SK-N-SH (cell line): ENCODE data around the gene DNAH10. TPM values are rescaled to one million over a fixed set of nuclear protein-coding genes. Genes with fewer than 3 reads are reported as not detected.

Experiments used
- CTCF ChIA-PET: fragments of 300-600, 350-600 bp; formaldehyde crosslinking; extraction: SDS; loops from one replicate; lab custom pipeline; 2021; lab: Yijun Ruan, JAX
- POLR2A ChIA-PET: fragments of 350-600 bp; sonication (Branson Sonifier 250); formaldehyde crosslinking; extraction: SDS; loops from one replicate; lab custom pipeline; 2020; ENCODE audit warnings: antibody characterized with exemption, inconsistent platforms; lab: Yijun Ruan, JAX
- DNase-seq: peaks from one replicate; pipeline ENCODE4 v3.0.0; 2012
- H2AFZ ChIP-seq: fragments of 200-600 bp; sonication (generic); 2 replicates; pipeline ENCODE4 v1.8.1; 2016; ENCODE audit warnings: antibody characterized with exemption, mild to moderate bottlenecking, low read depth
- H3F3A ChIP-seq: fragments of 200-600 bp; sonication (generic); replicated peaks from 2 replicates; pipeline ENCODE3; 2016; ENCODE audit warnings: antibody characterized with exemption, mild to moderate bottlenecking; ENCODE audit not compliant: insufficient read depth
- H3K27ac ChIP-seq, 2 experiments: fragments of 200-500 bp in 1 of 2; fragments of 200-600 bp in 1 of 2; sonication (Bioruptor generic) in 1 of 2; sonication (generic), shearing (Covaris generic) in 1 of 2; 2 replicates each; pipeline versions ENCODE4 v1.5.1 to v1.6.1; 2014 to 2016; ENCODE audit warnings: low read depth in 2 of 2, inconsistent platforms in 1 of 2, low read length in 1 of 2, mild to moderate bottlenecking in 1 of 2, mixed read lengths in 1 of 2
- H3K27me3 ChIP-seq: fragments of 200-600 bp; sonication (generic), shearing (Covaris generic); 2 replicates; pipeline ENCODE4 v1.6.1; 2016; ENCODE audit warnings: mixed run types; ENCODE audit not compliant: insufficient read depth
- H3K36me3 ChIP-seq, 2 experiments: fragments of 200-500 bp in 1 of 2; fragments of 200-600 bp in 1 of 2; sonication (Bioruptor generic) in 1 of 2; sonication (generic) in 1 of 2; replicated peaks in 1 of 2; 2 replicates each; pipeline versions ENCODE3 to v1.5.1; 2014 to 2016; ENCODE audit warnings: low read length in 1 of 2, mild to moderate bottlenecking in 1 of 2; ENCODE audit not compliant: insufficient read depth in 2 of 2, control insufficient read depth in 1 of 2
- H3K4me1 ChIP-seq, 2 experiments: fragments of 200-500 bp in 1 of 2; fragments of 200-600 bp in 1 of 2; sonication (Bioruptor generic) in 1 of 2; sonication (generic), shearing (Covaris generic) in 1 of 2; 2 replicates each; pipeline versions ENCODE4 v1.5.1 to v1.6.1; 2014 to 2016; ENCODE audit warnings: low read depth in 1 of 2, low read length in 1 of 2, mixed run types in 1 of 2; ENCODE audit not compliant: insufficient read depth in 2 of 2, control insufficient read depth in 1 of 2
- H3K4me2 ChIP-seq: fragments of 200-600 bp; sonication (generic), shearing (Covaris generic); 2 replicates; pipeline ENCODE4 v1.6.1; 2017; ENCODE audit warnings: mixed run types
- H3K4me3 ChIP-seq, 2 experiments: fragments of 200-500 bp in 1 of 2; fragments of 200-600 bp in 1 of 2; sonication (Bioruptor generic) in 1 of 2; sonication (generic), shearing (Covaris generic) in 1 of 2; 2 replicates each; pipeline versions ENCODE4 v1.5.1 to v1.8.1; 2014 to 2016; ENCODE audit warnings: low read depth in 2 of 2, inconsistent platforms in 1 of 2, low read length in 1 of 2, mild to moderate bottlenecking in 1 of 2, mixed read lengths in 1 of 2, moderate library complexity in 1 of 2
- H3K79me2 ChIP-seq: fragments of 200-600 bp; sonication (generic); 2 replicates; pipeline ENCODE4 v1.8.1; 2017; ENCODE audit warnings: mild to moderate bottlenecking; ENCODE audit not compliant: insufficient read depth
- H3K9ac ChIP-seq: fragments of 200-600 bp; sonication (generic); 2 replicates; pipeline ENCODE4 v1.6.1; 2017; ENCODE audit warnings: mixed run types
- H3K9me2 ChIP-seq: fragments of 200-600 bp; sonication (generic); 2 replicates; pipeline ENCODE4 v1.6.1; 2017; ENCODE audit warnings: mixed run types
- H3K9me3 ChIP-seq: fragments of 200-600 bp; sonication (generic); 2 replicates; pipeline ENCODE4 v1.6.1; 2017; ENCODE audit warnings: mixed run types, mild to moderate bottlenecking, moderate library complexity
- H4K20me1 ChIP-seq: fragments of 200-600 bp; sonication (generic); 2 replicates; pipeline ENCODE4 v1.6.1; 2017; ENCODE audit warnings: mild to moderate bottlenecking, mixed run types; ENCODE audit not compliant: insufficient read depth
- ELF1 ChIP-seq: IDR thresholded peaks from 2 replicates; pipeline ENCODE4 v1.4.0; 2012
- EP300 ChIP-seq, 2 experiments: IDR thresholded peaks; 2 replicates each; pipeline versions ENCODE4 v1.4.0 to v1.6.1; 2012; ENCODE audit warnings: borderline replicate concordance in 1 of 2, low read depth in 1 of 2, low read length in 1 of 2
- EZH2phosphoT487 ChIP-seq: fragments of 200-600 bp; sonication (generic); IDR thresholded peaks from 2 replicates; pipeline ENCODE4 v1.6.1; 2017; ENCODE audit warnings: low read depth, mixed run types, mild to moderate bottlenecking, antibody characterized with exemption, moderate library complexity, borderline replicate concordance
- FOXJ3 ChIP-seq: sonication (generic); formaldehyde crosslinking; IDR thresholded peaks from 2 replicates; pipeline ENCODE4 v1.5.1; 2020; ENCODE audit warnings: mild to moderate bottlenecking, missing genetic modification reagents
- MXI1 ChIP-seq: IDR thresholded peaks from 2 replicates; pipeline ENCODE4 v1.6.1; 2012; ENCODE audit warnings: mild to moderate bottlenecking, low read depth, low read length, improper control_type of control experiment
- NFIC ChIP-seq: IDR thresholded peaks from 2 replicates; pipeline ENCODE4 v1.4.0; 2012; ENCODE audit warnings: borderline replicate concordance
- NRF1 ChIP-seq: IDR thresholded peaks from 2 replicates; pipeline ENCODE4 v1.6.1; 2012; ENCODE audit warnings: low read depth, mild to moderate bottlenecking, low read length
- RCOR1 ChIP-seq: fragments of 150-350 bp; IDR thresholded peaks from 2 replicates; pipeline ENCODE4 v1.6.1; 2017; ENCODE audit warnings: antibody characterized with exemption, low read length
- RFX5 ChIP-seq: IDR thresholded peaks from 2 replicates; pipeline ENCODE4 v1.6.1; 2012; ENCODE audit warnings: mild to moderate bottlenecking, improper control_type of control experiment, low read length
- RXRA ChIP-seq: IDR thresholded peaks from 2 replicates; pipeline ENCODE4 v1.4.0; 2012; ENCODE audit warnings: low read depth, mild to moderate bottlenecking, borderline replicate concordance
- YY1 ChIP-seq: IDR thresholded peaks from 2 replicates; pipeline ENCODE4 v1.4.0; 2012; ENCODE audit warnings: low read depth, mild to moderate bottlenecking
- WGBS: methylation state at CpG from one replicate; pipeline ENCODE4 v1.1.6; 2017; ENCODE audit warnings: low lambda C conversion rate; 5-methylcytosine and 5-hydroxymethylcytosine counted together
- polyA plus RNA-seq, 3 experiments: library from polyadenylated mRNA; depleted of rRNA; stranded (reverse); fragments of >200 nt; gene quantifications; 2 replicates each; pipeline ENCODE4 v1.2.3, GENCODE V29; 2012
- TF ChIP-seq, protein P1 (sequence below): fragments of 200-600 bp; sonication (generic); IDR thresholded peaks from 2 replicates; pipeline ENCODE4 v1.6.1; 2017; ENCODE audit warnings: antibody characterized with exemption, mild to moderate bottlenecking, moderate library complexity
- TF ChIP-seq, protein P2 (sequence below): IDR thresholded peaks from 2 replicates; pipeline ENCODE4; 2012
- TF ChIP-seq, protein P3 (sequence below): IDR thresholded peaks from 2 replicates; pipeline ENCODE4 v1.4.0; 2012; ENCODE audit warnings: low read depth
- TF ChIP-seq, protein P4 (sequence below): fragments of 150-350 bp; IDR thresholded peaks from 2 replicates; pipeline ENCODE4 v1.6.1; 2017; ENCODE audit warnings: antibody characterized with exemption, low read length, low read depth, borderline replicate concordance

Gene DNAH10
- polyA plus RNA-seq, 1 of the 3 experiments (the other 2 are of a cell fraction) = 0.13 TPM

DNA sequence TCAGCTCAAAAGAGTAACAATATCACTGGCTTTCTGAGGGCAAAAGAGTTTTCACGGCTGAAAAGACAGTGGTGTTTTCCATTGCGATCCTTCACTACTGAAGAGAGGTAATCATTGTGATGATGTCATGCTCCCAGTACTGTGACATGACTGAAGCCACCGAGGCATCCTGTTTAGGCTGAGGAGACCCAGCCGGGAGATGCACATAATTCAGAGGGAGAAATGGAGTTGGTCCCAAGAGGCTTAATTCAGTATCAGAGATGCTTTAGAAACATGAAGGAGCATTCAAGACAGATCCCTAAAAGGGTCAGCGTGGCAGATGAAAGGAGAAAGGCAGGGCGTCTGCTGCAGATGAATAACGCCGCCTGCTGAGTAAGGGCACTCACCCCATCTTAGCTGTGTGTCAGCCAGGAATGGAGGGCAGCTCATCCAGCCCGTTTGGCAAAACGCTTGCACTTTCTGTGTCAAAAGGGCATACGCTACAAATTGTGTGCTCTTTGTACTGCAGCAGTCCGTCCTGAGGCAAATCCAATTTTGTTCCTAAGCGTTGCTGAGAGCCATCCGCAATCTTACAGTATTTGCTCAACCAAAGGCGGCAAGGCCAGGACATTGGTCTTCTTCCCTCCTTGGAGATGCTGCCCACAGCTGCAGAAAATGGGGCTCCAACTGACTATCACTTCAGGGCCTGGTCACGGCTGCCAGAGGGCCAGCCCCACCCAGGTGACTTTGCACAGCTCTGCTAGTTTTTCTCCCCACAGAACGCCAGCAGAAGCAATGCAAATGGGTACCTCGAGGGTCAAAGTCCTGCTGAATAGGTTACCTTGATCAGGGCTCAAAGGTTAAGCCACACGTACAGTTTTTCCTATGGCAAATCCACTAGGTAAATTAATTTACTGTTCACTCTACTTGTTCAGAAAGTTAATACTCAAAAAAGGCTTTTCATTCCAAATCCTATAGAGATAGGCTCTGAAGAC lies 187.0 kb downstream of the DNAH10 start:
- CTCF ChIA-PET = interaction anchor here (1.4 kb wide), 1 partner anchor 83 kb away, joined by 5 read pairs; no protein-coding TSS in a partner anchor
- POLR2A ChIA-PET = no interaction called here
- H3K9ac ChIP-seq = no peak overlapping the region

More for the DNA sequence above, 187.0 kb downstream of the DNAH10 start:
- 83% methylated on average over 17 of the region's 19 CpGs for WGBS
- peaks cover 0 to 7% of the 10 kb centered on the region in 2 experiments; a peak in 1 of 4 replicates for H3K4me1 ChIP-seq
- H3K9me3 ChIP-seq = no peaks in the 10 kb centered on the region
- no peak for DNase-seq
- H3K27me3 ChIP-seq = no peaks in the 10 kb centered on the region
- peaks cover 0 to 17% of the 10 kb centered on the region in 2 experiments for H3K36me3 ChIP-seq
- H3K4me2 ChIP-seq = no peak overlapping the region
- H3K4me3 ChIP-seq = no peak overlapping the region
- no peaks in the 10 kb centered on the region for H3F3A ChIP-seq
- no peak overlapping the region; a peak in 1 of 4 replicates for H3K27ac ChIP-seq
- TF ChIP-seq MXI1 = no peak
- no peak for TF ChIP-seq FOXJ3
- no peak for TF ChIP-seq EZH2phosphoT487
- TF ChIP-seq YY1 = no peak
- TF ChIP-seq, protein P1, sequence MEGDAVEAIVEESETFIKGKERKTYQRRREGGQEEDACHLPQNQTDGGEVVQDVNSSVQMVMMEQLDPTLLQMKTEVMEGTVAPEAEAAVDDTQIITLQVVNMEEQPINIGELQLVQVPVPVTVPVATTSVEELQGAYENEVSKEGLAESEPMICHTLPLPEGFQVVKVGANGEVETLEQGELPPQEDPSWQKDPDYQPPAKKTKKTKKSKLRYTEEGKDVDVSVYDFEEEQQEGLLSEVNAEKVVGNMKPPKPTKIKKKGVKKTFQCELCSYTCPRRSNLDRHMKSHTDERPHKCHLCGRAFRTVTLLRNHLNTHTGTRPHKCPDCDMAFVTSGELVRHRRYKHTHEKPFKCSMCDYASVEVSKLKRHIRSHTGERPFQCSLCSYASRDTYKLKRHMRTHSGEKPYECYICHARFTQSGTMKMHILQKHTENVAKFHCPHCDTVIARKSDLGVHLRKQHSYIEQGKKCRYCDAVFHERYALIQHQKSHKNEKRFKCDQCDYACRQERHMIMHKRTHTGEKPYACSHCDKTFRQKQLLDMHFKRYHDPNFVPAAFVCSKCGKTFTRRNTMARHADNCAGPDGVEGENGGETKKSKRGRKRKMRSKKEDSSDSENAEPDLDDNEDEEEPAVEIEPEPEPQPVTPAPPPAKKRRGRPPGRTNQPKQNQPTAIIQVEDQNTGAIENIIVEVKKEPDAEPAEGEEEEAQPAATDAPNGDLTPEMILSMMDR = no peak
- no peak for TF ChIP-seq RFX5
- no peak for TF ChIP-seq RCOR1
- no peak for TF ChIP-seq ELF1
- TF ChIP-seq EP300 (IDR thresholded peaks at IDR 0.05; ENCODE audit: borderline replicate concordance in 1 of 2, low read depth in 1 of 2, low read length in 1 of 2) = no peak
- no peak for TF ChIP-seq NFIC
- no peak for TF ChIP-seq NRF1
- TF ChIP-seq, protein P2, sequence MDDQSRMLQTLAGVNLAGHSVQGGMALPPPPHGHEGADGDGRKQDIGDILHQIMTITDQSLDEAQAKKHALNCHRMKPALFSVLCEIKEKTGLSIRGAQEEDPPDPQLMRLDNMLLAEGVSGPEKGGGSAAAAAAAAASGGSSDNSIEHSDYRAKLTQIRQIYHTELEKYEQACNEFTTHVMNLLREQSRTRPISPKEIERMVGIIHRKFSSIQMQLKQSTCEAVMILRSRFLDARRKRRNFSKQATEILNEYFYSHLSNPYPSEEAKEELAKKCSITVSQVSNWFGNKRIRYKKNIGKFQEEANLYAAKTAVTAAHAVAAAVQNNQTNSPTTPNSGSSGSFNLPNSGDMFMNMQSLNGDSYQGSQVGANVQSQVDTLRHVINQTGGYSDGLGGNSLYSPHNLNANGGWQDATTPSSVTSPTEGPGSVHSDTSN = no peak
- TF ChIP-seq, protein P3, sequence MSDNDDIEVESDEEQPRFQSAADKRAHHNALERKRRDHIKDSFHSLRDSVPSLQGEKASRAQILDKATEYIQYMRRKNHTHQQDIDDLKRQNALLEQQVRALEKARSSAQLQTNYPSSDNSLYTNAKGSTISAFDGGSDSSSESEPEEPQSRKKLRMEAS = no peak
- TF ChIP-seq, protein P4, sequence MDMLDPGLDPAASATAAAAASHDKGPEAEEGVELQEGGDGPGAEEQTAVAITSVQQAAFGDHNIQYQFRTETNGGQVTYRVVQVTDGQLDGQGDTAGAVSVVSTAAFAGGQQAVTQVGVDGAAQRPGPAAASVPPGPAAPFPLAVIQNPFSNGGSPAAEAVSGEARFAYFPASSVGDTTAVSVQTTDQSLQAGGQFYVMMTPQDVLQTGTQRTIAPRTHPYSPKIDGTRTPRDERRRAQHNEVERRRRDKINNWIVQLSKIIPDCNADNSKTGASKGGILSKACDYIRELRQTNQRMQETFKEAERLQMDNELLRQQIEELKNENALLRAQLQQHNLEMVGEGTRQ = no peak
- TF ChIP-seq RXRA = no peak
- no peak overlapping the region for H2AFZ ChIP-seq
- H4K20me1 ChIP-seq = peaks cover 18% of the 10 kb centered on the region; the same call in 1 of the 2 replicates
- H3K79me2 ChIP-seq = peaks cover 11% of the 10 kb centered on the region; the same call in 1 of the 2 replicates
- H3K9me2 ChIP-seq = no peaks in the 10 kb centered on the region
